H1 (cell line): ENCODE data around the gene ELMOD1. TPM values are rescaled to one million over a fixed set of nuclear protein-coding genes. Genes with fewer than 3 reads are reported as not detected.

Experiments used
- CTCF ChIA-PET: fragments of 300-600 bp; sonication (Branson Sonifier 250); formaldehyde crosslinking; loops from one replicate; lab custom pipeline; 2021; ENCODE audit not compliant: partially characterized antibody; lab: Charles Lee
- POLR2A ChIA-PET: fragments of 300-600 bp; sonication (Branson Sonifier 250); formaldehyde crosslinking; loops from one replicate; lab custom pipeline; 2021; ENCODE audit warnings: inconsistent platforms; ENCODE audit not compliant: partially characterized antibody; lab: Charles Lee
- DNase-seq, 2 experiments: peaks; one replicate each; pipeline versions ENCODE4 v3.0.0 to v3.0.0-alpha.2; 2010 to 2022; ENCODE audit warnings: low spot score in 2 of 2, low read depth in 1 of 2, mixed read lengths in 1 of 2
- FAIRE-seq: peaks from 2 replicates; lab custom pipeline; 2011; peaks lifted over from hg19 to GRCh38; lab: Jason Lieb, UNC
- H2AFZ ChIP-seq: 2 replicates; pipeline ENCODE4 v1.8.1; 2012; ENCODE audit warnings: low read length, inconsistent platforms
- H2AK5ac ChIP-seq: 2 replicates; pipeline ENCODE4 v1.6.1; 2013; ENCODE audit warnings: low read depth, low read length
- H2BK120ac ChIP-seq: replicated peaks from 2 replicates; pipeline ENCODE3; 2013; ENCODE audit warnings: low read depth, low read length, inconsistent platforms
- H2BK12ac ChIP-seq: 2 replicates; pipeline ENCODE4 v1.6.1; 2013; ENCODE audit warnings: low read depth, low read length
- H2BK15ac ChIP-seq: 2 replicates; pipeline ENCODE4 v1.6.1; 2013; ENCODE audit warnings: low read length
- H2BK20ac ChIP-seq: 2 replicates; pipeline ENCODE4 v1.6.1; 2013; ENCODE audit warnings: low read length
- H2BK5ac ChIP-seq: 2 replicates; pipeline ENCODE4 v1.6.1; 2013; ENCODE audit warnings: low read depth, low read length
- H3K14ac ChIP-seq: 2 replicates; pipeline ENCODE4 v1.6.1; 2013; ENCODE audit warnings: inconsistent platforms; ENCODE audit not compliant: insufficient read length
- H3K18ac ChIP-seq: 2 replicates; pipeline ENCODE4 v1.6.1; 2013; ENCODE audit warnings: low read length; ENCODE audit errors: extremely low read depth
- H3K23ac ChIP-seq: 2 replicates; pipeline ENCODE4 v1.6.1; 2013; ENCODE audit warnings: inconsistent platforms; ENCODE audit not compliant: insufficient read length
- H3K23me2 ChIP-seq: 2 replicates; pipeline ENCODE4 v1.6.1; 2013; ENCODE audit warnings: low read depth, low read length
- H3K27ac ChIP-seq: 2 replicates; pipeline ENCODE4 v1.6.1; 2011; ENCODE audit warnings: low read depth, low read length, inconsistent platforms
- H3K27me3 ChIP-seq, 4 experiments: replicated peaks in 1 of 4; 1 replicate in 1 of 4; 2 replicates in 3 of 4; pipeline versions ENCODE4 v1.6.1 to v1.8.1; 2011 to 2013; ENCODE audit warnings: low read length in 3 of 4, mild to moderate bottlenecking in 3 of 4, inconsistent platforms in 2 of 4, mixed read lengths in 2 of 4, moderate library complexity in 1 of 4; ENCODE audit not compliant: control insufficient read depth in 3 of 4, insufficient read depth in 3 of 4; ENCODE audit errors: extremely low read depth in 1 of 4
- H3K36me3 ChIP-seq, 4 experiments: 2 replicates each; pipeline versions ENCODE4 v1.6.1 to v1.8.1; 2011 to 2013; ENCODE audit warnings: mild to moderate bottlenecking in 4 of 4, low read length in 3 of 4, moderate library complexity in 2 of 4, control low read depth in 1 of 4, inconsistent platforms in 1 of 4; ENCODE audit not compliant: insufficient read depth in 4 of 4, control insufficient read depth in 2 of 4
- H3K4ac ChIP-seq: replicated peaks from 2 replicates; pipeline ENCODE3; 2013; ENCODE audit warnings: low read length, low read depth, mixed read lengths, inconsistent platforms; ENCODE audit not compliant: insufficient read length
- H3K4me1 ChIP-seq, 4 experiments: replicated peaks in 1 of 4; 1 replicate in 1 of 4; 2 replicates in 3 of 4; pipeline versions ENCODE4 v1.6.1 to v1.8.1; 2011 to 2013; ENCODE audit warnings: low read length in 3 of 4, inconsistent platforms in 2 of 4, mixed read lengths in 1 of 4; ENCODE audit not compliant: insufficient read depth in 4 of 4, control insufficient read depth in 3 of 4
- H3K4me2 ChIP-seq, 2 experiments: 2 replicates each; pipeline versions ENCODE4 v1.6.1 to v1.8.1; 2011 to 2013; ENCODE audit warnings: low read depth in 2 of 2, low read length in 2 of 2, control low read depth in 1 of 2, inconsistent platforms in 1 of 2, mild to moderate bottlenecking in 1 of 2; ENCODE audit not compliant: insufficient read depth in 1 of 2
- H3K4me3 ChIP-seq, 4 experiments: fragments of 200-600, 300-600 bp in 1 of 4; sonication (generic), shearing (Covaris generic), sonication (Bioruptor Twin) in 1 of 4; 2 replicates each; pipeline versions ENCODE4 v1.5.1 to v1.8.1; 2011 to 2016; ENCODE audit warnings: low read length in 4 of 4, low read depth in 3 of 4, control low read depth in 2 of 4, inconsistent platforms in 2 of 4, mild to moderate bottlenecking in 2 of 4, mixed read lengths in 1 of 4, moderate library complexity in 1 of 4; ENCODE audit not compliant: insufficient read depth in 2 of 4; ENCODE audit errors: extremely low read depth in 1 of 4
- H3K56ac ChIP-seq: replicated peaks from 2 replicates; pipeline ENCODE3; 2013; ENCODE audit warnings: low read depth, mild to moderate bottlenecking, mixed read lengths, low read length, inconsistent platforms; ENCODE audit not compliant: insufficient read length
- H3K79me1 ChIP-seq: 2 replicates; pipeline ENCODE4 v1.6.1; 2013; ENCODE audit warnings: low read depth, low read length, control low read depth
- H3K79me2 ChIP-seq, 2 experiments: 2 replicates each; pipeline versions ENCODE4 v1.6.1 to v1.8.1; 2012 to 2013; ENCODE audit warnings: low read length in 2 of 2, mild to moderate bottlenecking in 2 of 2, inconsistent platforms in 1 of 2; ENCODE audit not compliant: insufficient read depth in 2 of 2, control insufficient read depth in 1 of 2
- H3K9ac ChIP-seq, 4 experiments: replicated peaks in 1 of 4; 1 replicate in 1 of 4; 2 replicates in 3 of 4; pipeline versions ENCODE4 v1.6.1 to v1.8.1; 2011 to 2013; ENCODE audit warnings: low read depth in 3 of 4, low read length in 3 of 4, control low read depth in 2 of 4, mild to moderate bottlenecking in 2 of 4, moderate library complexity in 2 of 4, inconsistent platforms in 1 of 4; ENCODE audit errors: extremely low read depth in 1 of 4
- H3K9me3 ChIP-seq, 2 experiments: 2 replicates each; pipeline versions ENCODE4 v1.6.1 to v1.8.1; 2012 to 2013; ENCODE audit warnings: mild to moderate bottlenecking in 2 of 2, moderate library complexity in 2 of 2, control low read depth in 1 of 2, inconsistent platforms in 1 of 2, low read depth in 1 of 2, low read length in 1 of 2, mixed read lengths in 1 of 2; ENCODE audit not compliant: insufficient read depth in 2 of 2
- H4K20me1 ChIP-seq, 2 experiments: replicated peaks in 1 of 2; 2 replicates each; pipeline versions ENCODE3 to v1.8.1; 2011 to 2013; ENCODE audit warnings: inconsistent platforms in 2 of 2, low read length in 2 of 2, mild to moderate bottlenecking in 1 of 2; ENCODE audit not compliant: insufficient read depth in 2 of 2, control insufficient read depth in 1 of 2
- H4K5ac ChIP-seq: 2 replicates; pipeline ENCODE4 v1.6.1; 2013; ENCODE audit warnings: low read length, low read depth, mixed read lengths, inconsistent platforms; ENCODE audit not compliant: insufficient read length
- H4K8ac ChIP-seq: 2 replicates; pipeline ENCODE4 v1.8.0; 2013; ENCODE audit warnings: mild to moderate bottlenecking, moderate library complexity, low read length, inconsistent platforms; ENCODE audit not compliant: insufficient read depth; ENCODE audit errors: extremely low read depth
- H4K91ac ChIP-seq: replicated peaks from 2 replicates; pipeline ENCODE3; 2013; ENCODE audit warnings: low read length, mixed read lengths, inconsistent platforms; ENCODE audit not compliant: insufficient read length
- CHD2 ChIP-seq: IDR thresholded peaks from 2 replicates; pipeline ENCODE4 v1.6.1; 2012; ENCODE audit warnings: low read length, improper control_type of control experiment
- E2F6 ChIP-seq: IDR thresholded peaks from 2 replicates; pipeline ENCODE4 v1.6.1; 2012; ENCODE audit warnings: inconsistent platforms
- GTF2F1 ChIP-seq: IDR thresholded peaks from 2 replicates; pipeline ENCODE4 v1.6.1; 2012; ENCODE audit warnings: low read depth, low read length, improper control_type of control experiment, borderline replicate concordance
- KDM1A ChIP-seq: fragments of 200-600, 300-600 bp; sonication (generic); IDR thresholded peaks from 2 replicates; pipeline ENCODE4 v1.7.1; 2016; ENCODE audit warnings: mild to moderate bottlenecking, low read length, borderline replicate concordance
- PHF8 ChIP-seq: fragments of 200-600 bp; sonication (generic); conservative IDR thresholded peaks from 2 replicates; pipeline ENCODE4 v1.7.1; 2012; ENCODE audit warnings: low read depth, mild to moderate bottlenecking, inconsistent platforms, low read length, moderate library complexity
- RNF2 ChIP-seq: fragments of 200-900, 300-1000 bp; sonication (generic); IDR thresholded peaks from 2 replicates; pipeline ENCODE4 v1.7.1; 2016; ENCODE audit warnings: borderline replicate concordance, low read depth, mild to moderate bottlenecking, antibody characterized with exemption, low read length; ENCODE audit not compliant: poor library complexity, severe bottlenecking; ENCODE audit errors: missing control alignments
- SUZ12 ChIP-seq: fragments of 200-600 bp; sonication (generic); IDR thresholded peaks from 2 replicates; pipeline ENCODE4 v1.6.1; 2012; ENCODE audit warnings: mild to moderate bottlenecking, inconsistent platforms, low read length, moderate library complexity, mixed read lengths
- TEAD4 ChIP-seq: IDR thresholded peaks from 2 replicates; pipeline ENCODE4 v1.6.1; 2012; ENCODE audit warnings: low read depth, low read length, inconsistent platforms, mixed read lengths
- ZNF274 ChIP-seq: IDR thresholded peaks from 2 replicates; pipeline ENCODE4 v1.7.0; 2012; ENCODE audit warnings: low read length, borderline replicate concordance; ENCODE audit errors: extremely low read depth
- WGBS, 2 experiments: shearing (Covaris generic) in 1 of 2; methylation state at CpG; one replicate each; pipeline versions ENCODE4 v1.1.6 to v1.1.7; 2013 to 2015; ENCODE audit warnings: low lambda C conversion rate in 2 of 2, mixed read lengths in 2 of 2, inconsistent platforms in 1 of 2, low coverage in 1 of 2, missing lambda C conversion rate in 1 of 2; ENCODE audit not compliant: insufficient replicate concordance in 2 of 2, insufficient coverage in 1 of 2, insufficient read length in 1 of 2; ENCODE audit errors: extremely low coverage in 1 of 2, missing lambda C conversion rate in 1 of 2; 5-methylcytosine and 5-hydroxymethylcytosine counted together
- polyA plus RNA-seq, 7 experiments: library from polyadenylated mRNA; depleted of rRNA in 3 of 7; stranded (reverse) in 5 of 7; unstranded in 2 of 7; fragments of >200 nt in 5 of 7; fragments of 200-250 nt in 2 of 7; gene quantifications; 1 replicate in 5 of 7; 2 replicates in 1 of 7; 4 replicates in 1 of 7; pipeline versions ENCODE4 v1.2.1 to v1.2.3, GENCODE V29; 2011 to 2013; ENCODE audit warnings: missing spikeins in 2 of 7, mixed read lengths in 2 of 7
- total RNA-seq: library from RNA; stranded (reverse); fragmentation: NEBNext Ultra II Directional; extraction: Animal tissue kit (Norgen Biotek cat#: 25700); gene quantifications from 2 replicates; pipeline ENCODE4 v1.2.1, GENCODE V29; 2021
- TF ChIP-seq, protein P1 (sequence below): IDR thresholded peaks from 2 replicates; pipeline ENCODE4 v1.6.1; 2011; ENCODE audit warnings: low read depth, mild to moderate bottlenecking, low read length; ENCODE audit not compliant: insufficient read depth

Gene ELMOD1
- total and polyA plus RNA-seq, 2 of the 8 experiments (the other 6 are each of a cell fraction or from before 2014, with no cell fraction given), result 0.47 to 1.6 TPM

- no peaks in the 10 kb centered on the region for H3K79me1 ChIP-seq
- H3K4me2 ChIP-seq, result no peak overlapping the region
- no peak overlapping the region for H2BK120ac ChIP-seq
- 89% methylated on average over 5 of the region's 5 CpGs; no CpG with 5 or more reads in 1 of the 2 experiments for WGBS, 2 experiments
- H3K4me1 ChIP-seq, result peaks cover 0 to 6% (median 2%) of the 10 kb centered on the region in 4 experiments; a peak in 3 of 7 replicates
- no peak overlapping the region for H2BK12ac ChIP-seq
- DNase-seq (no peak), FAIRE-seq (no peak)
- no peak overlapping the region for H3K18ac ChIP-seq
- H2BK15ac ChIP-seq, result no peak overlapping the region
- no peak overlapping the region for H3K4me3 ChIP-seq
- H3K36me3 ChIP-seq, result no peaks in the 10 kb centered on the region
- H3K4ac ChIP-seq, result no peak overlapping the region
- ChIA-PET CTCF (interaction anchor here (0.5 to 25.0 kb wide), 12 partner anchors 7 to 1742 kb away, joined by 3 to 398 read pairs (median 4); no protein-coding TSS in a partner anchor), POLR2A (no interaction called here)
- H2AFZ ChIP-seq, result no peak overlapping the region
- no peaks in the 10 kb centered on the region for H4K20me1 ChIP-seq
- no peak overlapping the region for H4K5ac ChIP-seq
- peaks cover 11% of the 10 kb centered on the region for H3K23me2 ChIP-seq
- H3K27me3 ChIP-seq, result no peaks in the 10 kb centered on the region
- H3K9me3 ChIP-seq, result no peaks in the 10 kb centered on the region
- no peak overlapping the region for H2BK20ac ChIP-seq
- no peak overlapping the region for H2BK5ac ChIP-seq
- H3K9ac ChIP-seq, result no peak overlapping the region
- H3K23ac ChIP-seq, result no peak overlapping the region
- H4K91ac ChIP-seq, result no peak overlapping the region
- no peak overlapping the region for H3K14ac ChIP-seq
- peaks cover 0 to 22% of the 10 kb centered on the region in 2 experiments; a peak in 1 of 4 replicates for H3K79me2 ChIP-seq
- H3K27ac ChIP-seq, result no peak overlapping the region
- no peak overlapping the region for H4K8ac ChIP-seq
- no peak overlapping the region for H3K56ac ChIP-seq
- no peak overlapping the region for H2AK5ac ChIP-seq
- TF ChIP-seq RNF2 (no peak), E2F6 (no peak), KDM1A (no peak), GTF2F1 (no peak), ZNF274 (no peak), SUZ12 (no peak), CHD2 (no peak), TEAD4 (no peak), PHF8 (no peak)
- TF ChIP-seq, protein P1, sequence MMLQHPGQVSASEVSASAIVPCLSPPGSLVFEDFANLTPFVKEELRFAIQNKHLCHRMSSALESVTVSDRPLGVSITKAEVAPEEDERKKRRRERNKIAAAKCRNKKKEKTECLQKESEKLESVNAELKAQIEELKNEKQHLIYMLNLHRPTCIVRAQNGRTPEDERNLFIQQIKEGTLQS, result no peak
These were observed 23.1 kb upstream of the ELMOD1 start for GRCh38 chr11:107567739-107568335.
